Measurements from ENCODE around the gene DISC1.
A peak's percentile ranks its signal among the peaks of the same experiment; 100 is the strongest.
"Not testable (repeated sequence)": the region's sequence is repeated elsewhere in the genome, so short reads cannot be mapped to it uniquely, and the experiment has no call there.

DISC1 gene

GRCh38 chr1:231927431-231927830, 300.8 kb downstream of the DISC1 start:
- DNase-seq (ENCODE audit: low read depth, low spot score): no peak

GRCh38 chr1:231929311-231929710, 302.7 kb downstream of the DISC1 start:
- DNase-seq (ENCODE audit: low read depth, low spot score): peak; percentile 50

- DNase-seq (ENCODE audit: low read depth, low spot score): no peak
Measured at GRCh38 chr1:231930257-231930947, 303.8 kb downstream of the DISC1 start.

- no peak for DNase-seq (ENCODE audit: low read depth, low spot score)
Measured at GRCh38 chr1:231931146-231931545, 304.6 kb downstream of the DISC1 start.

- peak; percentile 72 for DNase-seq (ENCODE audit: low read depth, low spot score)
Measured at GRCh38 chr1:231931846-231932454, 305.4 kb downstream of the DISC1 start.

- no peak for DNase-seq (ENCODE audit: low read depth, low spot score)
Measured at GRCh38 chr1:231933711-231934626, 307.4 kb downstream of the DISC1 start.

GRCh38 chr1:231934797-231935196, 308.2 kb downstream of the DISC1 start:
- no peak for DNase-seq (ENCODE audit: low read depth, low spot score)

GRCh38 chr1:231935856-231936255, 309.3 kb downstream of the DISC1 start:
- no peak for DNase-seq (ENCODE audit: low read depth, low spot score)

GRCh38 chr1:231936983-231937775, 310.6 kb downstream of the DISC1 start:
- no peak for DNase-seq (ENCODE audit: low read depth, low spot score)

GRCh38 chr1:231938211-231938610, 311.6 kb downstream of the DISC1 start:
- no peak for DNase-seq (ENCODE audit: low read depth, low spot score)

- no peak for DNase-seq (ENCODE audit: low read depth, low spot score)
Measured at GRCh38 chr1:231938711-231939110, 312.1 kb downstream of the DISC1 start.

GRCh38 chr1:231939118-231939517, 312.5 kb downstream of the DISC1 start:
- DNase-seq (ENCODE audit: low read depth, low spot score): no peak

GRCh38 chr1:231940116-231940515, 313.5 kb downstream of the DISC1 start:
- DNase-seq (ENCODE audit: low read depth, low spot score): no peak

- no peak for DNase-seq (ENCODE audit: low read depth, low spot score)
Measured at GRCh38 chr1:231940701-231941100, 314.1 kb downstream of the DISC1 start.

- DNase-seq (ENCODE audit: low read depth, low spot score): no peak
Measured at GRCh38 chr1:231943084-231943483, 316.5 kb downstream of the DISC1 start.

- not testable (repeated sequence) for DNase-seq (ENCODE audit: low read depth, low spot score)
Measured at GRCh38 chr1:231948102-231948501, 321.5 kb downstream of the DISC1 start.

- DNase-seq (ENCODE audit: low read depth, low spot score): no peak
Measured at GRCh38 chr1:231949277-231950091, 322.9 kb downstream of the DISC1 start.

GRCh38 chr1:231950331-231951128, 323.9 kb downstream of the DISC1 start:
- no peak for DNase-seq (ENCODE audit: low read depth, low spot score)

GRCh38 chr1:231951374-231951773, 324.8 kb downstream of the DISC1 start:
- no peak for DNase-seq (ENCODE audit: low read depth, low spot score)

- no peak for DNase-seq (ENCODE audit: low read depth, low spot score)
Measured at GRCh38 chr1:231952154-231952553, 325.6 kb downstream of the DISC1 start.

Measured in ELF-1 (cell line).